ENCODE data around the gene MEOX2. TPM values are rescaled to one million over a fixed set of nuclear protein-coding genes. Genes with fewer than 3 reads are reported as not detected.

The MEOX2 gene
- polyA plus RNA-seq, 2 of the 4 experiments (the other 2 are of a cell fraction) = not detected

GRCh38 chr7:15561835-15562234, 124.6 kb downstream of the MEOX2 start, which contains the start of gene AGMO:
TSS of gene AGMO (minus strand) at chr7:15562015.
- peak; percentile 16 to 27; a peak in 1 of 5 replicates for TF ChIP-seq RAD21 (conservative IDR thresholded peaks at IDR 0.05 in 1 of 2, IDR thresholded peaks at IDR 0.05 in 1 of 2)
- no peak for TF ChIP-seq HES2 (IDR thresholded peaks at IDR 0.05)
- Histone ChIP-seq H3K9me3 (no peaks in the 10 kb centered on the region), H3K4me1 (peaks cover 18% of the 10 kb centered on the region; the same call in 2 of the 3 replicates), H3K4me3 (peak within 1 kb of the TSS; percentile 26), H3K27ac (peak within 1 kb of the TSS; percentile 58 to 63), H3K4me2 (peak within 1 kb of the TSS; percentile 62)
- CTCF ChIA-PET = interaction anchor here (0.7 to 1.5 kb wide), 3 partner anchors 18 to 51 kb away, joined by 3 to 4 read pairs (median 3); no protein-coding TSS in a partner anchor
- FAIRE-seq = no peak
- WGBS (ENCODE audit: missing lambda C conversion rate) = 22% methylated on average over 5 of the region's 5 CpGs
- ATAC-seq = peak; percentile 79 to 86
- peak in 1 of 2 experiments; percentile 63 for DNase-seq (ENCODE audit: low read depth in 1 of 2, low spot score in 1 of 2)
- POLR2A ChIA-PET = no interaction called here

Other genes starting within 250 kb of the MEOX2 start
- gene AGMO, start 124.7 kb downstream of the MEOX2 start, polyA plus RNA-seq (2011; rRNA removed) = 7.9 TPM in 2 replicates
- 1.9 to 3.2 TPM (median 2.6 TPM) in 3 replicates for gene AGMO, start 124.7 kb downstream of the MEOX2 start, polyA plus RNA-seq (2017; fragmentation: RNase III; extraction: RNeasy Plus Mini Kit Qiagen cat#74134 plus additional on column Dnase treatment)

Measured in A549 (cell line).